HS-27A (cell line): ENCODE data around the gene ZNF575.

Experiments
- DNase-seq: peaks from one replicate; pipeline ENCODE4 v3.0.0-alpha.2; 2012; ENCODE audit warnings: low read depth, missing footprints

ZNF575 gene

GRCh38 chr19:43574424-43575155 lies 41.6 kb downstream of the ZNF575 start:
- no peak for DNase-seq

GRCh38 chr19:43575156-43575950 lies 42.4 kb downstream of the ZNF575 start, which contains the start of the genes PINLYP and XRCC1:
Gene PINLYP (plus strand): TSS chr19:43575801. CDS start chr19:43577192, 1,391 bp downstream.
Gene XRCC1 (minus strand): TSS chr19:43575527. CDS start chr19:43575458, 69 bp downstream.
- DNase-seq = peak; percentile 97

GRCh38 chr19:43575955-43576878 lies 43.2 kb downstream of the ZNF575 start:
- DNase-seq = no peak

GRCh38 chr19:43578787-43579186 lies 45.8 kb downstream of the ZNF575 start:
- DNase-seq = no peak

GRCh38 chr19:43581467-43581866 lies 48.5 kb downstream of the ZNF575 start:
- no peak for DNase-seq

GRCh38 chr19:43582495-43582894 lies 49.5 kb downstream of the ZNF575 start:
- DNase-seq = no peak

GRCh38 chr19:43584484-43584883 lies 51.5 kb downstream of the ZNF575 start:
- DNase-seq = no peak
